Cardiac fibroblast (primary cell): ENCODE results near the gene NRBP1.

Experiments used
- DNase-seq, 2 donors: peaks; one replicate each; pipeline versions ENCODE4 v3.0.0 to v3.0.0-alpha.2; 2010; ENCODE audit warnings: low read depth in 2 of 2
- H3K4me3 ChIP-seq, 2 donors: replicated peaks in 1 of 2; 1 replicate in 1 of 2; 2 replicates in 1 of 2; pipeline ENCODE4 v1.5.1; 2011; ENCODE audit warnings: low read depth in 2 of 2, low read length in 2 of 2, mild to moderate bottlenecking in 2 of 2, moderate library complexity in 1 of 2
- TF ChIP-seq, protein P1 (sequence below): IDR thresholded peaks from one replicate; pipeline ENCODE4 v1.5.1; 2011; ENCODE audit warnings: low read depth, mild to moderate bottlenecking, low read length, inconsistent platforms

The NRBP1 gene

DNA sequence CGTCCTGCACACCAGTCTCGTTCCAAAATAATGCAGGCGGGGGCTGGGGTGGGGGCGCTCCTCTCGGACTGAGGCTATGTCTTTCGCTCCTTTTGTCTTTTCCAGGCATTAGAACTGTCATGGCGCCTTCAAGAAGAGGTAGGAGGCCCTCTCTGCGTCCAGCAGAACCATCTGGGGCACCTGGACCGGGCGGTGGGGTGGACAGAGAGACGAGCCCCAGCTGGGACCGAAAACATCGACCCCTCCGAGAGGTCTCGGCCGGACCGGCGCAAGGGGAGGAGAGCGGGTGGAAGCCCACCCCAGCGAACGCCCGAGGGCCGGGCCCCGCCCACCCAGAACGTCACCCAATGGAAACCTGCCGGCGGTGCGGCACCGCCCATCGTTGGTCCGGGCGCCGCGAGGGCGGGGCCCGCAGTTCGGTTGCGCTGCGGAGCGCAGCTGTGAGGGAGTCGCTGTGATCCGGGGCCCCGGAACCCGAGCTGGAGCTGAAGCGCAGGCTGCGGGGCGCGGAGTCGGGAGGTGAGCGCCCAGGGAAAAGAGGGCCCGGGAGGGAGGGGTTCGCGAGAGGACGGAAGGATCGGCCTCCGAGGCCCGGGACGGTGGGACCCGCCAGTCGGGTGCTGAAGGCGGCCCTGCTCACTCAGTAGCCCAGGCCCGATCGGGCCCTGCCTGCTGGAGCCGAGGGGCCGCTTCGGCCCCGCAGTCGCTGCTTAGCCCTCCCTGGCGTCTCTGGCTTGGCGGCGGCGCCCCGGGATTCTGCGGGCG lies at the start of gene NRBP1:
Gene NRBP1, plus strand, starts transcription at position 419 of the 765 bp plus-strand sequence. CDS start 4,643 bp downstream, outside the sequence.
- TF ChIP-seq, protein P1, sequence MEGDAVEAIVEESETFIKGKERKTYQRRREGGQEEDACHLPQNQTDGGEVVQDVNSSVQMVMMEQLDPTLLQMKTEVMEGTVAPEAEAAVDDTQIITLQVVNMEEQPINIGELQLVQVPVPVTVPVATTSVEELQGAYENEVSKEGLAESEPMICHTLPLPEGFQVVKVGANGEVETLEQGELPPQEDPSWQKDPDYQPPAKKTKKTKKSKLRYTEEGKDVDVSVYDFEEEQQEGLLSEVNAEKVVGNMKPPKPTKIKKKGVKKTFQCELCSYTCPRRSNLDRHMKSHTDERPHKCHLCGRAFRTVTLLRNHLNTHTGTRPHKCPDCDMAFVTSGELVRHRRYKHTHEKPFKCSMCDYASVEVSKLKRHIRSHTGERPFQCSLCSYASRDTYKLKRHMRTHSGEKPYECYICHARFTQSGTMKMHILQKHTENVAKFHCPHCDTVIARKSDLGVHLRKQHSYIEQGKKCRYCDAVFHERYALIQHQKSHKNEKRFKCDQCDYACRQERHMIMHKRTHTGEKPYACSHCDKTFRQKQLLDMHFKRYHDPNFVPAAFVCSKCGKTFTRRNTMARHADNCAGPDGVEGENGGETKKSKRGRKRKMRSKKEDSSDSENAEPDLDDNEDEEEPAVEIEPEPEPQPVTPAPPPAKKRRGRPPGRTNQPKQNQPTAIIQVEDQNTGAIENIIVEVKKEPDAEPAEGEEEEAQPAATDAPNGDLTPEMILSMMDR = no peak
- DNase-seq = peak; percentile 90
- H3K4me3 ChIP-seq = peak within 1 kb of the TSS; percentile 77 to 91

- TF ChIP-seq, protein P1 = no peak
- DNase-seq = no peak
- H3K4me3 ChIP-seq = peak overlapping the region in 1 of 2 donors; percentile 78
Observed at GRCh38 chr2:27378809-27379290, 49.6 kb upstream of the NRBP1 start.

GRCh38 chr2:27379383-27379835 lies 49.0 kb upstream of the NRBP1 start:
- H3K4me3 ChIP-seq = peak overlapping the region; percentile 75 to 78
- TF ChIP-seq, protein P1 = no peak
- DNase-seq = no peak

DNA sequence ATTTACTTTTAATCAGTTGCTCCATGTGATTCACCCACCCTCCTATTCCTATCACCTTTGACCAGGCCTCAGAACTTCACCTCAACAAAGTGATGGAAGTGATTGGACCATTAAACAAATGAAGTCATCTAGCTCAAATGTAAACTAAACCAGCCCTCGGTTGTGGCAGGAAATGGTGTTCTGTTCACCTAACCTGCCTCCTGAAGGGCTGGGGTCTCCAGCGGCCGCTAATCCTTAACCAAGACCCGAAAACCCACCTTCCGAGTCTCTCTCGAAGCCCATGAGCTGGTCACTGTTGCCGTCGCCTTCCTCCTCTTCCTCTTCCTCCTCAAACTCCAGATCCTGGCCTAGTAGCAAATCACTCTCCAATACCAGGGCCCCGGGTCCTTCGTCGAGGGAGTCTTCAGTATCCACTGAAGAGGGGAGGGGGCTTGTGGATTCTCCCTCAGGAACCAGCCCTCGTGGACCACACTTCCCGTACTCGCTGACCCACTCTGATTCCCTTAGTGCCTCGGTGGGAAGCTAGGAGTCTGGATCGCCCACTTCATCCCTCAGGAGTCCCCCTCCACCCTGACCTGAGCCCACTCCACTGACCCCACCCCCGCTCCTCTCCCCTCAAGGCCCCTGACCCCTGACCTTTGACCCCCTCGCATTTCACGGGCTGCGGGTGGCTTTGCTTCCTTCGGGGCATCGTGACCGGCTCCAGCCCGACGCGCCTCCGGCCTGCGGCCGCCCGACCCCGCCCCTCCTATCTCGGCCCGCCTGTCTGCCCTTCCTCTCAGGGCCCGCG lies 48.4 kb upstream of the NRBP1 start:
- TF ChIP-seq, protein P1 = no peak
- DNase-seq = peak; percentile 21 to 50
- H3K4me3 ChIP-seq = peak overlapping the region; percentile 75 to 78

DNA sequence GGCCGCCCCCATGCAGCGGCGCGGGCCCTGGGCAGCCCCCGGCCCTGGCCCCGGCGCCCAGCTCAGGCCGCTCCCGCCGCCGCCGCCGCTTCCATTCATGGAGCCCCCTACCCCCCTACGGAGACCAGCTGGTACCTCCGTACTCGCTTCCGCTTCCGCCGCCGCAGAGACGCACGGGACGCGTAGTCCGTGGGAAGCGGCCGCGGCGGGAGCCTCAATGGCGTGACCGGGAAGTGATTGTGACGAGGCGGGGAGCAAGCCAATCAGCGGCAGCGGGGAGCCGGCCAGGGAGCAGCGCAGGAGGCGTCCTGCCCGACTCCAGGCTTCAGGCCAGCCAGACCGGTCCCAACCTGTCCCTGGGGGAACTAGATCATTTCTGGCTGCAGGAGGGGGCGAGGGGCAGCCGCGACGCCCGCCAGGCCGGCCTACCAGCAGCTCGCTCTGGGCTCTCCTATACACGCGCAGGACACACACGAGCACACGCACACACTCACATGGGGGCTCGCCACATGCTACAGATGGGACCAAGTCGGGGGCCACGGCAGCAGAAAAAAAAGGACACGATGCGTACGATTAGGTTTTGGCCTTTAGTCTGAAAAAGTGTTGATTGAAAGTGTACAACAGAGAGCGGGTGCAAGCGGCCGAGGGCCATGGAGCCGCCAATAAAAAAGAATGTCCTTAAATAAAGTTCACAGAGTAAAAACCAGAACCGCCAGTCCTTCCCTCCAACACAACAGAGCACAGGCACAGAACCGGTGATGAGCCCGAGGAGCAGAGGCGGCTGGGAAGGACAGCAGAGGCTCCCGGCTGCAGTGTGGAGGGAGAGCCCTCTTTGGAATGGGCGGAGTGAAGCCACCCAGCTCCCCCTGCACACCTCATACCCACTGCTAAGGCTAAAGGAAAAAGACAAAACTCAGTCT lies 47.5 kb upstream of the NRBP1 start, which contains the start of gene ZNF513:
Gene ZNF513, minus strand, starts transcription at position 109 of the 920 bp plus-strand sequence. CDS start 208 bp downstream, outside the sequence.
- TF ChIP-seq, protein P1 = no peak
- DNase-seq = peak; percentile 95 to 98
- peak within 1 kb of the TSS; percentile 75 to 78 for H3K4me3 ChIP-seq
